Endothelial cell of umbilical vein (primary cell): ENCODE measurements around the gene DHCR7. TPM values are rescaled to one million over a fixed set of nuclear protein-coding genes. Genes with fewer than 3 reads are reported as not detected.

ENCODE experiments used
- BruUV-seq: library from RNA; stranded (reverse); fragments of 400-500 nt; replicated peaks from 2 replicates; lab custom pipeline; 2021; lab: Mats Ljungman, UMichigan
- CTCF ChIA-PET: fragments of 300-600, 350-600 bp; sonication (Branson Sonifier 250); formaldehyde crosslinking; loops from one replicate; lab custom pipeline; 2021; ENCODE audit warnings: antibody characterized with exemption, inconsistent platforms; lab: Charles Lee
- POLR2A ChIA-PET: fragments of 300-600, 350-600 bp; sonication (Branson Sonifier 250); formaldehyde crosslinking; loops from one replicate; lab custom pipeline; 2021; ENCODE audit warnings: antibody characterized with exemption, inconsistent platforms; lab: Charles Lee
- DNase-seq: peaks from one replicate; pipeline ENCODE4 v3.0.0-alpha.2; 2011; ENCODE audit warnings: low read depth, low spot score
- FAIRE-seq: peaks from 2 replicates; lab custom pipeline; 2011; peaks lifted over from hg19 to GRCh38; lab: Jason Lieb, UNC
- H2AFZ ChIP-seq: 2 replicates; pipeline ENCODE4 v1.6.0; 2012; ENCODE audit warnings: low read depth, low read length, control low read depth, inconsistent platforms
- H3K27ac ChIP-seq: 2 replicates; pipeline ENCODE4 v1.5.1; 2011; ENCODE audit warnings: low read depth, mild to moderate bottlenecking, control low read depth, low read length, moderate library complexity; ENCODE audit not compliant: insufficient read depth
- H3K27me3 ChIP-seq, 2 experiments: 2 replicates each; pipeline versions ENCODE4 v1.6.0 to v1.6.1; 2011; ENCODE audit warnings: low read length in 2 of 2, mixed read lengths in 1 of 2; ENCODE audit not compliant: control insufficient read depth in 2 of 2, insufficient read depth in 2 of 2
- H3K36me3 ChIP-seq, 2 experiments: 2 replicates in 1 of 2; 3 replicates in 1 of 2; pipeline ENCODE4 v1.5.1; 2011; ENCODE audit warnings: low read length in 2 of 2, mild to moderate bottlenecking in 1 of 2, moderate library complexity in 1 of 2; ENCODE audit not compliant: control insufficient read depth in 2 of 2, insufficient read depth in 2 of 2; ENCODE audit errors: extremely low read depth in 1 of 2
- H3K4me1 ChIP-seq: 3 replicates; pipeline ENCODE4 v1.5.1; 2011; ENCODE audit warnings: mild to moderate bottlenecking, low read length; ENCODE audit not compliant: control insufficient read depth, insufficient read depth; ENCODE audit errors: extremely low read depth
- H3K4me2 ChIP-seq: 2 replicates; pipeline ENCODE4 v1.6.1; 2011; ENCODE audit warnings: low read length, control low read depth, mixed read lengths; ENCODE audit not compliant: insufficient read depth
- H3K4me3 ChIP-seq, 3 experiments: fragments of 200-600 bp in 1 of 3; sonication (generic), shearing (Covaris generic) in 1 of 3; replicated peaks in 1 of 3; 2 replicates each; pipeline ENCODE4 v1.5.1; 2011 to 2016; ENCODE audit warnings: control low read depth in 3 of 3, low read length in 3 of 3, mild to moderate bottlenecking in 2 of 3, inconsistent platforms in 1 of 3, low read depth in 1 of 3, moderate library complexity in 1 of 3; ENCODE audit not compliant: insufficient read depth in 1 of 3
- H3K79me2 ChIP-seq: 2 replicates; pipeline ENCODE4 v1.6.0; 2012; ENCODE audit warnings: low read length, inconsistent platforms; ENCODE audit not compliant: control insufficient read depth, insufficient read depth
- H3K9ac ChIP-seq: replicated peaks from 2 replicates; pipeline ENCODE3; 2011; ENCODE audit warnings: low read length, control low read depth; ENCODE audit not compliant: insufficient read depth; ENCODE audit errors: extremely low read depth
- H3K9me1 ChIP-seq: replicated peaks from 3 replicates; pipeline ENCODE4 v1.6.0; 2011; ENCODE audit warnings: mild to moderate bottlenecking, low read length; ENCODE audit not compliant: control insufficient read depth, insufficient read depth; ENCODE audit errors: extremely low read depth
- H3K9me3 ChIP-seq: replicated peaks from 2 replicates; pipeline ENCODE4 v1.5.1; 2012; ENCODE audit warnings: low read length, inconsistent platforms; ENCODE audit not compliant: control insufficient read depth, insufficient read depth
- H4K20me1 ChIP-seq: replicated peaks from 2 replicates; pipeline ENCODE3; 2011; ENCODE audit warnings: mild to moderate bottlenecking, low read length; ENCODE audit not compliant: control insufficient read depth, insufficient read depth; ENCODE audit errors: extremely low read depth
- EZH2 ChIP-seq: IDR thresholded peaks from 2 replicates; pipeline ENCODE4 v1.6.1; 2012; ENCODE audit warnings: borderline replicate concordance, low read depth, mild to moderate bottlenecking, moderate library complexity, low read length, inconsistent platforms; ENCODE audit not compliant: severe bottlenecking
- FOS ChIP-seq: IDR thresholded peaks from 2 replicates; pipeline ENCODE4 v1.6.1; 2011; ENCODE audit warnings: mild to moderate bottlenecking, low read length, moderate library complexity, borderline replicate concordance; ENCODE audit not compliant: insufficient read depth
- GATA2 ChIP-seq: IDR thresholded peaks from 2 replicates; pipeline ENCODE4 v1.7.0; 2011; ENCODE audit warnings: low read depth, mild to moderate bottlenecking, moderate library complexity, mixed read lengths, low read length; ENCODE audit not compliant: insufficient read length, insufficient read depth
- JUN ChIP-seq: IDR thresholded peaks from 2 replicates; pipeline ENCODE4 v1.6.1; 2011; ENCODE audit warnings: borderline replicate concordance, low read depth; ENCODE audit not compliant: insufficient read length, insufficient read depth
- MYC ChIP-seq: IDR thresholded peaks from one replicate; pipeline ENCODE4 v1.6.1; 2011; ENCODE audit warnings: mild to moderate bottlenecking, low read depth, low read length
- POLR2A ChIP-seq: IDR thresholded peaks from 2 replicates; pipeline ENCODE4 v1.6.1; 2012; ENCODE audit warnings: low read depth, mild to moderate bottlenecking, control low read depth, low read length
- POLR2AphosphoS5 ChIP-seq: IDR thresholded peaks from 2 replicates; pipeline ENCODE4 v1.6.1; 2012; ENCODE audit warnings: low read depth, mild to moderate bottlenecking, control low read depth, low read length, moderate library complexity; ENCODE audit not compliant: insufficient read depth
- dilution Hi-C: fragments of 300-500 bp; cut with MboI; formaldehyde crosslinking; loops from one replicate; pipeline ENCODE4 v1.15.0; 2019; ENCODE audit warnings: low sequenced_read_pairs; ENCODE audit not compliant: extremely low pct_ligation_motif_present
- intact Hi-C: fragments of 100-400 bp; cut with micrococcal nuclease; formaldehyde crosslinking; loops from one replicate; pipeline ENCODE4 v1.10.0; 2022
- polyA plus RNA-seq, 4 experiments: library from polyadenylated mRNA; depleted of rRNA in 3 of 4; stranded (reverse) in 3 of 4; unstranded in 1 of 4; fragments of >200 nt; gene quantifications; 2 replicates each; pipeline versions ENCODE4 v1.2.1 to v1.2.3, GENCODE V29; 2011 to 2012; ENCODE audit warnings: missing spikeins in 1 of 4
- total RNA-seq: library from RNA; stranded (reverse); gene quantifications from 2 replicates; pipeline ENCODE4 v1.2.3, GENCODE V29; 2021
- TF ChIP-seq, protein P1 (sequence below): IDR thresholded peaks from 2 replicates; pipeline ENCODE4 v1.6.1; 2011; ENCODE audit not compliant: insufficient read depth, insufficient read length
- TF ChIP-seq, protein P2 (sequence below), 2 donors: IDR thresholded peaks; 1 replicate in 1 of 2; 2 replicates in 1 of 2; pipeline ENCODE4 v1.5.1; 2011; ENCODE audit warnings: low read length in 2 of 2, mild to moderate bottlenecking in 2 of 2, moderate library complexity in 2 of 2, control low read depth in 1 of 2, inconsistent platforms in 1 of 2, low read depth in 1 of 2; ENCODE audit not compliant: insufficient read depth in 1 of 2; ENCODE audit errors: extremely low read depth in 1 of 2

DHCR7 gene
- total and polyA plus RNA-seq, 2 donors (not counting 3 experiments of a cell fraction or from before 2014, with no cell fraction given) = 171 to 175 TPM

DNA sequence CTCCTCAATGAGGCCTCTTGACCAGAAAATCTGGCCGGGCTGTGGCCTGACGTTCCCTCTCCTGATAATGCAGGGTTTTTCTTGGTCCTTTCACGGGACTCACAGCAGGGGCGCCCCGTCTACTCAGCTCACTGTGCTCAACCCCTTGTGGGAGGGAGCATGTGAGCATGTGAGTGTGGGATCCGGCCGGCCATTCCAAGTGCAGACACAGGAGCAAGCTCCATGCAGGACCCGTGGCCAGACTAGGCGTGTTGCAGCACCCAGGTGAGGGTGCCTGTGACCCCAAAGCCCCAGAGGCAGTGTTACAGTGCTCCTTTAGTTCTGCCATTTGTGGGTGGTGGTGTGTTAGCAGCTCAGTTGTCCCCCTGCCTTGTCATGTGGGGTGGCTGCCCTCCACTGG lies 18.0 kb downstream of the DHCR7 start:
- no TSS peak for BruUV-seq
- CTCF ChIA-PET = no interaction called here

More for the DNA sequence above, 18.0 kb downstream of the DHCR7 start:
- POLR2A ChIA-PET = no interaction called here
- Histone ChIP-seq H3K4me2 (no peak overlapping the region), H3K4me3 (no peak overlapping the region), H3K36me3 (peaks cover 0 to 4% of the 10 kb centered on the region in 2 experiments), H3K9me1 (no peaks in the 10 kb centered on the region), H3K9me3 (no peaks in the 10 kb centered on the region), H3K9ac (no peak overlapping the region), H3K27me3 (no peaks in the 10 kb centered on the region), H2AFZ (no peak overlapping the region), H3K27ac (no peak overlapping the region), H3K79me2 (no peaks in the 10 kb centered on the region), H3K4me1 (no peaks in the 10 kb centered on the region), H4K20me1 (no peaks in the 10 kb centered on the region)
- no peak for DNase-seq
- no peak for FAIRE-seq
- intact Hi-C loops = no loop called here
- dilution Hi-C loops = no loop called here
- TF ChIP-seq, protein P1, sequence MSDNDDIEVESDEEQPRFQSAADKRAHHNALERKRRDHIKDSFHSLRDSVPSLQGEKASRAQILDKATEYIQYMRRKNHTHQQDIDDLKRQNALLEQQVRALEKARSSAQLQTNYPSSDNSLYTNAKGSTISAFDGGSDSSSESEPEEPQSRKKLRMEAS = no peak
- TF ChIP-seq, protein P2, sequence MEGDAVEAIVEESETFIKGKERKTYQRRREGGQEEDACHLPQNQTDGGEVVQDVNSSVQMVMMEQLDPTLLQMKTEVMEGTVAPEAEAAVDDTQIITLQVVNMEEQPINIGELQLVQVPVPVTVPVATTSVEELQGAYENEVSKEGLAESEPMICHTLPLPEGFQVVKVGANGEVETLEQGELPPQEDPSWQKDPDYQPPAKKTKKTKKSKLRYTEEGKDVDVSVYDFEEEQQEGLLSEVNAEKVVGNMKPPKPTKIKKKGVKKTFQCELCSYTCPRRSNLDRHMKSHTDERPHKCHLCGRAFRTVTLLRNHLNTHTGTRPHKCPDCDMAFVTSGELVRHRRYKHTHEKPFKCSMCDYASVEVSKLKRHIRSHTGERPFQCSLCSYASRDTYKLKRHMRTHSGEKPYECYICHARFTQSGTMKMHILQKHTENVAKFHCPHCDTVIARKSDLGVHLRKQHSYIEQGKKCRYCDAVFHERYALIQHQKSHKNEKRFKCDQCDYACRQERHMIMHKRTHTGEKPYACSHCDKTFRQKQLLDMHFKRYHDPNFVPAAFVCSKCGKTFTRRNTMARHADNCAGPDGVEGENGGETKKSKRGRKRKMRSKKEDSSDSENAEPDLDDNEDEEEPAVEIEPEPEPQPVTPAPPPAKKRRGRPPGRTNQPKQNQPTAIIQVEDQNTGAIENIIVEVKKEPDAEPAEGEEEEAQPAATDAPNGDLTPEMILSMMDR (IDR thresholded peaks at IDR 0.05; ENCODE audit: extremely low read depth in 1 of 2, insufficient read depth in 1 of 2, low read depth in 1 of 2, low read length in 2 of 2) = no peak
- no peak for TF ChIP-seq POLR2A
- TF ChIP-seq JUN = no peak
- TF ChIP-seq FOS = no peak
- no peak for TF ChIP-seq POLR2AphosphoS5
- no peak for TF ChIP-seq GATA2
- TF ChIP-seq EZH2 = no peak
- no peak for TF ChIP-seq MYC
